KOPT-K1 (cell line): ENCODE measurements around the gene NEURL4.
"Not testable (repeated sequence)": the region's sequence is repeated elsewhere in the genome, so short reads cannot be mapped to it uniquely, and the experiment has no call there.

Experiments
- H3K27ac ChIP-seq: fragments of 200-600 bp; sonication (generic); 2 replicates; pipeline ENCODE4 v1.5.1; 2016; ENCODE audit warnings: antibody characterized with exemption, mild to moderate bottlenecking, low read depth, low read length; ENCODE audit not compliant: poor library complexity, severe bottlenecking
- H3K36me3 ChIP-seq: fragments of 200-600 bp; sonication (generic); 2 replicates; pipeline ENCODE4 v1.5.1; 2017; ENCODE audit warnings: antibody characterized with exemption, mild to moderate bottlenecking, low read length, moderate library complexity; ENCODE audit not compliant: insufficient read depth
- H3K9me3 ChIP-seq: fragments of 200-600 bp; sonication (generic); 2 replicates; pipeline ENCODE4 v1.5.1; 2017; ENCODE audit warnings: antibody characterized with exemption, low read length, mild to moderate bottlenecking; ENCODE audit not compliant: insufficient read depth, poor library complexity, severe bottlenecking

The NEURL4 gene

GRCh38 chr17:7352910-7353635 lies 23.9 kb upstream of the NEURL4 start:
- Histone ChIP-seq H3K9me3 (no peaks in the 10 kb centered on the region), H3K36me3 (peaks cover 53% of the 10 kb centered on the region), H3K27ac (no peak overlapping the region)

GRCh38 chr17:7352503-7352889 lies 23.4 kb upstream of the NEURL4 start:
- Histone ChIP-seq H3K27ac (no peak overlapping the region), H3K36me3 (peaks cover 59% of the 10 kb centered on the region), H3K9me3 (no peaks in the 10 kb centered on the region)

- H3K27ac ChIP-seq, result no peak within 1 kb of the TSS
- no peaks in the 10 kb centered on the region for H3K9me3 ChIP-seq
- peaks cover 65% of the 10 kb centered on the region for H3K36me3 ChIP-seq
These were observed 22.7 kb upstream of the NEURL4 start, which contains the start of gene KCTD11 for GRCh38 chr17:7351665-7352502. Gene KCTD11, plus strand, starts transcription at chr17:7352162.

GRCh38 chr17:7348478-7349242 lies 19.5 kb upstream of the NEURL4 start:
- Histone ChIP-seq H3K36me3 (peaks cover 93% of the 10 kb centered on the region), H3K27ac (no peak overlapping the region), H3K9me3 (no peaks in the 10 kb centered on the region)

- Histone ChIP-seq H3K27ac (no peak overlapping the region), H3K9me3 (no peaks in the 10 kb centered on the region), H3K36me3 (peaks cover 94% of the 10 kb centered on the region)
These were observed 18.7 kb upstream of the NEURL4 start for GRCh38 chr17:7347630-7348477.

- peaks cover 94% of the 10 kb centered on the region for H3K36me3 ChIP-seq
- no peak overlapping the region for H3K27ac ChIP-seq
- no peaks in the 10 kb centered on the region for H3K9me3 ChIP-seq
These were observed 17.9 kb upstream of the NEURL4 start for GRCh38 chr17:7346761-7347614.

- Histone ChIP-seq H3K9me3 (no peaks in the 10 kb centered on the region), H3K27ac (no peak overlapping the region), H3K36me3 (peaks cover 100% of the 10 kb centered on the region)
These were observed 14.1 kb upstream of the NEURL4 start for GRCh38 chr17:7343250-7343649.

GRCh38 chr17:7341842-7342241 lies 12.7 kb upstream of the NEURL4 start:
- Histone ChIP-seq H3K27ac (no peak overlapping the region), H3K36me3 (peaks cover 93% of the 10 kb centered on the region)

GRCh38 chr17:7340179-7340578 lies 11.0 kb upstream of the NEURL4 start:
- H3K9me3 ChIP-seq, result no peaks in the 10 kb centered on the region
- H3K27ac ChIP-seq, result no peak overlapping the region
- H3K36me3 ChIP-seq, result peaks cover 76% of the 10 kb centered on the region

More at GRCh38 chr17:7341842-7342241, 12.7 kb upstream of the NEURL4 start:
- H3K9me3 ChIP-seq, result no peaks in the 10 kb centered on the region

- Histone ChIP-seq H3K27ac (peak overlapping the region; percentile 100), H3K36me3 (peaks cover 51% of the 10 kb centered on the region)
- not testable (repeated sequence) for H3K9me3 ChIP-seq
These were observed 8.5 kb upstream of the NEURL4 start for GRCh38 chr17:7337600-7337999.

GRCh38 chr17:7336240-7337175 lies 7.4 kb upstream of the NEURL4 start, which contains the start of gene ACAP1:
Gene ACAP1, plus strand, starts transcription at chr17:7336529. Its CDS starts 206 bp downstream, at chr17:7336735.
- peaks cover 40% of the 10 kb centered on the region for H3K36me3 ChIP-seq
- no peaks in the 10 kb centered on the region for H3K9me3 ChIP-seq
- H3K27ac ChIP-seq, result peak within 1 kb of the TSS; percentile 100

GRCh38 chr17:7335765-7336164 lies 6.6 kb upstream of the NEURL4 start:
- Histone ChIP-seq H3K27ac (peak overlapping the region; percentile 100), H3K36me3 (peaks cover 32% of the 10 kb centered on the region)
- H3K9me3 ChIP-seq, result not testable (repeated sequence)
